GM15510 (cell line): ENCODE measurements around the gene TTYH3.

ENCODE experiments used
- POLR2A ChIP-seq: IDR thresholded peaks from 3 replicates; pipeline ENCODE4 v1.6.1; 2011; ENCODE audit warnings: borderline replicate concordance; ENCODE audit not compliant: insufficient read length; ENCODE audit errors: extremely low read depth

The TTYH3 gene

DNA sequence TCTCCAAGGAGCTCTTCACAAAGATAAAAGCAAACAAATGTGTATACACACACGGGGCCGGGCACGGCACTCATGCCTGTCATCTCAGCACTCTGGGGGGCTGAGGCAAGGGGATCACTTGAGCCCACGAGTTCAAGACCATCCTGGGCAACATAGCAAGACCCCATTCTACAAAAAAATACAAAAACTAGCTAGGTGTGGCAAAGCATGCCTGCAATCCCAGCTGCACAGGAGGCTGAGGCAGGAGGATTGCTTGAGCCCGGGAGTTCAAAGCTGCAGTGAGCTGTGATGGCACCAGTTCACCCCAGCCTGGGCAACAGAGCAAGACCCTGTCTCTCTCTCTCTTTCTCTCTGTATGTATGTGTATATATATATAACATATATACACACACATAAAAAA is 22.3 kb downstream of the TTYH3 start:
- no peak for TF ChIP-seq POLR2A

DNA sequence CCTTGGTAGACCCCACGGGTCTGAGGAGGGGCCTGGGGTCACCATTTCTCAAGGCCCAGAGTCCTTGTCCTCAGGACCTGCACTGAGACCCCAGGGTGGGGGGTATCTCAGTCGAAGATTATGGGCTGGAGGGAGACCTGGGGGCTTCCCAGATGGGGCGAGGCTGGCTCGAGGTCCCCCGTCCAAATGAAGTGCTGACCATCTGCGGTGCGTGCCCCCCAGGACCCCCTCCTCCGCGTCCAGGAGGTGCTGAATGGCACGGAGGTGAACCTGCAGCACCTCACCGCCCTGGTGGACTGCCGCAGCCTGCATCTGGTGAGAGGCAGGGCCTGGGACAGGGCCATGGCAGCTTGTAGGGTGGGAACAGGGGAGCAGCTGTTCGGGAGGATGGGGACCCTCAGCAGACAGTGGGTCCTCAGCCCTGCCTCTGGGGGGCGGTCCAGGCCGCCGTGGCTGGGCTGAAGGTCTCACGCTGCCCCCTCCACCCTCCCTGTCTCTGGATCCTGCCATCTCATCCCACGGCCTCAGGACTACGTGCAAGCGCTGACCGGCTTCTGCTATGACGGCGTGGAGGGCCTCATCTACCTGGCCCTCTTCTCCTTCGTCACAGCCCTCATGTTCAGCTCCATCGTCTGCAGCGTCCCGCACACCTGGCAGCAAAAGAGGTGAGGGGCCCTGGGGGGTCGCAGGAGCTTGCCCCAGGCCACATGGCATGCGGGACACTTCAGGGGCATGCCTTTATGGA is 24.3 kb downstream of the TTYH3 start:
- no peak for TF ChIP-seq POLR2A

- TF ChIP-seq POLR2A, result no peak
These were observed 25.4 kb downstream of the TTYH3 start for GRCh38 chr7:2657208-2657607.

- TF ChIP-seq POLR2A, result no peak
These were observed 26.3 kb downstream of the TTYH3 start for GRCh38 chr7:2657920-2658671.

- no peak for TF ChIP-seq POLR2A
These were observed 27.2 kb downstream of the TTYH3 start for GRCh38 chr7:2658941-2659340.

- no peak for TF ChIP-seq POLR2A
These were observed 28.0 kb downstream of the TTYH3 start for GRCh38 chr7:2659556-2660358.

DNA sequence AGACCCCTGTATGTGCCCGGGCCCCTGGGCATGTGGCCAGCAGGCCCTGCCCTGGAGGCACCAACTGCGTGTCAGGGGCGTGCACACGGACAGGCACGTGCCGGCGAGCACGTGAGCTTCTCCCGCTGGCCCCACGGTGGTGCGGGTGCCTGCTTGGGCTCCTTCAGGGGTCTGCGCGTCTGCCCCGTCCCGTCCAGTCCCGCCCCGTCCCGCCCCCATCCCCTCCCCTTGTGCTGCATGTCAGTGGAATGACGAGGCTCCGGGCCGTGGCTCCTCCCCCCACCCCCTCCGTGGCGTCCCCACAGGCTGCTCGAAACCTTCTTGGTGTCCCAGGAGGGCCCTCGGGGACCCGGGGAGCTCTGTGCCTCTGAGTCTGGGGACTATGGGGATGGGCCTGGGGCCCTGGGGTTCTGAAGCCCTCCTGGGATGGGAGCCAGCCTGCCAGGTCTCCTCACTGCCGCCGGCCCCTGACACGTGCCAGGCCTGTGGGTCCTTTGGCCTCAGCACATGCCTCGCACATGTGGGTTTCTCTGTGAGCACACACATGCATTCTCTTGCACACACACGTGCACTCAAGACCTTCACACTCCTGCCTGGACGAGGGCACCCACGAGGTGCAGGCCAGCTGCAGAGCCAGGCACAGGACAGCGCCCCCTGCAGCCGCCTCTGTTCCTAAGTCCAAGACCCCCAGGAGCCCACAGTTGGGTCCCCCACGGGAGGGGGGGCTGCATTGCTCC is 28.7 kb downstream of the TTYH3 start:
- TF ChIP-seq POLR2A, result no peak

- no peak for TF ChIP-seq POLR2A
These were observed 29.3 kb downstream of the TTYH3 start for GRCh38 chr7:2661096-2661449.

DNA sequence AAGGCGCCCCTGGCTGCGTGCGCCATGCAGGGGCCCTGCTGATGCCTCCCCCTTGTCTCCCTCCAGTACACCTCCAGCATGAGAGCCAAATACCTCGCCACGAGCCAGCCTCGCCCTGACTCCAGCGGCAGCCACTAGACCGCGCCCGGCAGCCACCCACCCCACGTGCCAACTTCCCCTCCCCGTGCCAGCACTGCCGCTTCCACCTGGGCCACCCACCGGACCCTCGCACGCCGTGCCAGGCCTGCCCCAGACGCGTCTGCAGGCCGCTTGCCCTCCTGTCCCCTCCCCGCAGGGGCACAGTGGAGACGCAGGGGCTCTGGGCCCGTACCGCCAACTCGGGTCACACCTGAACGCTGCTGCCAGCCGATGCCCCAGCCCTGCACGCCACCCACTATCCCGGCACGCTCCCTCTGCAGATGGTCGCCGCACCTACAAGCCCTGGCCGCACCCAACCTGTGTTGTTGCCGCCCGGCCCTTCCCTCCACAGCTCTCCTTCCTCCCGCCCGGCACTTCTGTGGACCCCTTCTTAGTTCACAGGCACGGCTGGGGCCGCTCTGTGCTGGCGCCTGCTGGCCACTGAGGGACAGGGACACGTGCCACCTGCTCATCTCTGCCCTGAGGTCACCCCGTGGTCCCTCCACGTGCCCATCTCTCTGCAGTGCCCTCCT is 30.0 kb downstream of the TTYH3 start:
- TF ChIP-seq POLR2A, result no peak

DNA sequence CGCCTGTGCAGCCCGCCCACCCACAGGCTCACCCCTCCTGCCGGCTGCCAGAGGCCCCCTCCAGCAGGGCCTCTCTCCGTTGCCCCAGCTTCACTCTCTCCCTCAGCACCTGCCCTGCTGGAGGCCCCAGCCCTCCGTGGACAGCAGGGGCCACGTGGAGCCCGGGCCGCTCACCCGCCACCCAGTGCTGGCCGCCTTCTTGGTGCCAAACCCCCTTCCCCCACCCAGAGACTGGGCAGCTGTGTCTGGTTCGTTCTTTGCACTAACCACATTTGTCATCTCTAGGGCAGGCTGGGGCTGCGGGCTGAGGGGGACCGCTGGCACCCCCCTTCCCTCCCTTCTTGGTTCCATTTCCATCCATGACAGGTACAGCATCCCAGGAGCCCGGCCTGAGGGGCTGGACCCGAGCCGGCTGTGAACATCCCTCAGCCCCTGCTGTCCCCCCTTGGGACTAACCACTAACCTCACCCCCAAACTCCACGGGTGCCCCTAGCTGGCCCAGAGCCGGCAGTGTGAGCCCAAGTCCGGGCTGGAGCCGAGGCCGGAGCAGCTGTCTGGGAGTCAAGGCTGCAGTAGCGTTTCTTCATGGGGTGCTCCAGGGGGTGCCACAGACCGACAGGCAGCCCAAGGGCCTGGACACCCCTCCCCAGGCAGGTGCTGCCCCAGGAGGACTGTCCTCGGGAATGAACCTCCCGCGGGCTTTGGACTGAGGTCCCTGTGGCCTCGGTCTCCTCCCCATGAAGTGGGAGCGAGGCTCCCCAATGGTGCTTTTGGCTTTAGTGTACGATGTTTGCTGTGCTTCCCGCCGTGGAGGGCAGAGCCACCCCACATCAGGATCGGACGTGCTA is 30.7 kb downstream of the TTYH3 start:
- no peak for TF ChIP-seq POLR2A

- no peak for TF ChIP-seq POLR2A
These were observed 31.5 kb downstream of the TTYH3 start for GRCh38 chr7:2663121-2663886.

- TF ChIP-seq POLR2A, result no peak
These were observed 32.2 kb downstream of the TTYH3 start for GRCh38 chr7:2663960-2664359.
